Esophagus squamous epithelium (tissue), 5 donors: Measurements from ENCODE around the gene MEIOSIN. TPM values are rescaled to one million over a fixed set of nuclear protein-coding genes. Genes with fewer than 3 reads are reported as not detected.

Experiments used
- DNase-seq: peaks from one replicate; lab custom pipeline; 2025; lab: John Stamatoyannopoulos, UW
- H3K27ac ChIP-seq, 4 donors: fragments of 200-600 bp; sonication (generic); one replicate each; pipeline ENCODE4 v1.5.1; 2016 to 2019; ENCODE audit warnings: mild to moderate bottlenecking in 1 of 4
- H3K27me3 ChIP-seq, 4 donors: fragments of 200-600 bp; sonication (generic); 1 replicate in 3 of 4; 2 replicates in 1 of 4; pipeline versions ENCODE4 v1.5.1 to v1.6.0; 2017 to 2021; ENCODE audit warnings: antibody characterized with exemption in 1 of 4
- H3K36me3 ChIP-seq, 3 donors: fragments of 200-600 bp; sonication (generic); one replicate each; pipeline ENCODE4 v1.5.1; 2016 to 2019
- H3K4me1 ChIP-seq, 3 donors: fragments of 200-600 bp; sonication (generic); one replicate each; pipeline ENCODE4 v1.5.1; 2017 to 2019
- H3K4me3 ChIP-seq, 4 donors: fragments of 200-600 bp; sonication (generic); 1 replicate in 3 of 4; 2 replicates in 1 of 4; pipeline ENCODE4 v1.5.1; 2016 to 2019; ENCODE audit warnings: mild to moderate bottlenecking in 2 of 4, moderate library complexity in 1 of 4
- H3K9me3 ChIP-seq, 3 donors: fragments of 200-600 bp; sonication (generic); one replicate each; pipeline ENCODE4 v1.5.1; 2016 to 2019
- CTCF ChIP-seq, 6 experiments: fragments of 450-650 bp in 4 of 6; fragments of 200-600 bp in 2 of 6; sonication (generic) in 2 of 6; IDR thresholded peaks; one replicate each; pipeline ENCODE4 v1.5.1; 2016 to 2019; ENCODE audit warnings: antibody characterized with exemption in 6 of 6, mild to moderate bottlenecking in 4 of 6, moderate library complexity in 4 of 6
- POLR2A ChIP-seq, 4 donors: fragments of 450-650 bp; IDR thresholded peaks; one replicate each; pipeline ENCODE4 v1.6.1; 2017; ENCODE audit warnings: antibody characterized with exemption in 4 of 4, mild to moderate bottlenecking in 4 of 4, moderate library complexity in 3 of 4
- whole genome bisulfite sequencing, 2 donors: methylation state at CpG; one replicate each; pipeline ENCODE4 v1.1.5; 2018; 5-methylcytosine and 5-hydroxymethylcytosine counted together
- intact Hi-C: fragments of 100-400 bp; cut with DNase I; formaldehyde crosslinking; loops from one replicate; pipeline ENCODE4 v1.15.0; 2022
- total RNA-seq, 4 donors: library from RNA; depleted of rRNA; stranded (reverse); fragments of >200 nt; gene quantifications; one replicate each; pipeline ENCODE4 v1.1.0, GENCODE V29; 2016
- donor health status: DM: yes; HTN: yes; CAD: no.

The MEIOSIN gene
- total RNA-seq, 4 donors from 2014 or later = not detected

GRCh38 chr19:45693106-45693788, 40.0 kb upstream of the MEIOSIN start:
- WGBS, 2 donors = 1 to 4% methylated on average over 15 to 18 of the region's 22 CpGs

GRCh38 chr19:45701676-45702075, 31.6 kb upstream of the MEIOSIN start:
- no peak overlapping the region for H3K4me3 ChIP-seq
- 56 to 68% methylated on average over 7 of the region's 7 CpGs for WGBS, 2 donors
- intact Hi-C loops = no loop called here
- no peak overlapping the region for H3K27ac ChIP-seq
- H3K36me3 ChIP-seq = peaks cover 0 to 42% (median 0%) of the 10 kb centered on the region in 3 donors
- no peak for TF ChIP-seq CTCF (IDR thresholded peaks at IDR 0.05)
- TF ChIP-seq POLR2A (IDR thresholded peaks at IDR 0.05) = no peak
- DNase-seq = no peak
- H3K27me3 ChIP-seq = no peaks in the 10 kb centered on the region
- H3K9me3 ChIP-seq = no peaks in the 10 kb centered on the region
- H3K4me1 ChIP-seq = no peaks in the 10 kb centered on the region

More at GRCh38 chr19:45693106-45693788, 40.0 kb upstream of the MEIOSIN start:
- no peak for TF ChIP-seq POLR2A (IDR thresholded peaks at IDR 0.05)
- peak; percentile 86 to 93 (median 88) for TF ChIP-seq CTCF (IDR thresholded peaks at IDR 0.05)
- Histone ChIP-seq H3K4me1 (peaks cover 0 to 24% (median 9%) of the 10 kb centered on the region in 3 donors), H3K9me3 (no peaks in the 10 kb centered on the region), H3K36me3 (peaks cover 0 to 37% (median 4%) of the 10 kb centered on the region in 3 donors), H3K4me3 (peak overlapping the region; percentile 70 to 90 (median 80)), H3K27me3 (no peaks in the 10 kb centered on the region), H3K27ac (peak overlapping the region; percentile 83 to 97 (median 94))
- peak; percentile 21 for DNase-seq
- intact Hi-C loops = no loop called here

GRCh38 chr19:45705115-45705514, 28.1 kb upstream of the MEIOSIN start:
- intact Hi-C loops = no loop called here
- TF ChIP-seq POLR2A (IDR thresholded peaks at IDR 0.05) (no peak), CTCF (IDR thresholded peaks at IDR 0.05) (no peak)
- Histone ChIP-seq H3K27me3 (no peaks in the 10 kb centered on the region), H3K4me1 (no peaks in the 10 kb centered on the region), H3K9me3 (no peaks in the 10 kb centered on the region), H3K36me3 (peaks cover 0 to 44% (median 0%) of the 10 kb centered on the region in 3 donors), H3K4me3 (no peak overlapping the region), H3K27ac (no peak overlapping the region)
- WGBS, 2 donors = 89 to 99% methylated on average over 3 to 7 of the region's 9 CpGs
- no peak for DNase-seq

- no peaks in the 10 kb centered on the region for H3K9me3 ChIP-seq
- 84 to 88% methylated on average over 10 to 11 of the region's 12 CpGs for WGBS, 2 donors
- TF ChIP-seq POLR2A (IDR thresholded peaks at IDR 0.05) (no peak), CTCF (IDR thresholded peaks at IDR 0.05) (no peak)
- peaks cover 0 to 50% (median 0%) of the 10 kb centered on the region in 3 donors for H3K36me3 ChIP-seq
- H3K27me3 ChIP-seq = no peaks in the 10 kb centered on the region
- no peaks in the 10 kb centered on the region for H3K4me1 ChIP-seq
- no peak overlapping the region for H3K27ac ChIP-seq
- no peak overlapping the region for H3K4me3 ChIP-seq
- intact Hi-C loops = no loop called here
- DNase-seq = no peak
These were observed 27.4 kb upstream of the MEIOSIN start for GRCh38 chr19:45705710-45706415.
